Left lobe of liver (tissue), 2 donors: ENCODE measurements around the gene GCSH. TPM values are rescaled to one million over a fixed set of nuclear protein-coding genes. Genes with fewer than 3 reads are reported as not detected.
"Not testable (repeated sequence)": the region's sequence is repeated elsewhere in the genome, so short reads cannot be mapped to it uniquely, and the experiment has no call there.

ENCODE experiments used
- ATAC-seq: fragments of 200-7000 bp; cut with Tn5 transposase; one replicate; pipeline ENCODE4 v1.9.1; 2020; ENCODE audit warnings: mild to moderate bottlenecking, moderate library complexity
- DNase-seq: peaks from one replicate; pipeline ENCODE4 v3.0.0-alpha.2; 2020; ENCODE audit warnings: low spot score
- total RNA-seq: library from RNA; stranded (reverse); gene quantifications from one replicate; pipeline ENCODE4 v1.2.1, GENCODE V29; 2021
- donor health status: DM: no; HTN: no; CAD: no; lungs with moderate emphysema.
- donor health status: DM: no; HTN: yes; CAD: no.

The GCSH gene
- 74.0 TPM for total RNA-seq

DNA sequence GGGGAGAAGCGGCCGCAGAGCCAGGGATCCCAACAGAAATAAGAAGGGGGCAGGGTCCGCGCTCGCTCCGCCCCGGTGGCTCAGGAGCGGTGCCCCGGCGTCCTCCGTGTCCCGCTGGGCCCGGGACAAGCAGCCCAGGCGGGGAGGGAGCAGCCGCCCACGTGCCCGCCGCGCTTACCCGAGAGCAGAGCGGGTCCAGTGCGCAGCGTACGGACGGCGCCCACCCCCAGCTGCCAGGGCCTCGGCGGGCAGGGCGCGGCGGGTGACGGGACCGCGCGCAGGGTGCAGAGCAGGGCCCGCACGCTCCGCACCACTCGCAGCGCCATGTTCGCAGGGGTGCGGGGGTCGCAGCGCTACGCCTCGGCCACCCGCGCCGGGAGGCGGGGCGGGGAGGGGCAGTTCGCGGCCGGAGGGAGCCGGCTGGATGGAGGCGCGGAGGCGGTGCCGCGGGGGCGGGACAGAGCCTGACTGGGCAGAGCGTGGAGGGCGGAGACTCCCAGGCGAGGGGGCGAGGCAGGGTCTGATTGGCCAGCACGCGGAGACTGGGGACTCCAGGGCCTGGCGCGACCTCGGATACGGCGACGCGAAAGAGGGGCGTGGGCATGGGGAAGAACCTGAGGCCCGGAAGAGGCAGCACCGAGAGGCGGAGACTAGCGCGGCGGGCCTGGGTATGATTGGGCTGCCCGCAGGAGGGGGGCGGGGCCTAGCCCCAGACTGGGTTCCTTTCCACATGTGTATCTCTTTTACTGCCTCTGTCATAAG is at the start of gene GCSH:
TSS of gene GCSH (minus strand) at position 443 of the 762 bp plus-strand sequence. CDS start at position 326, 117 bp downstream.
- DNase-seq, result peak; percentile 100
- ATAC-seq, result peak; percentile 92

DNA sequence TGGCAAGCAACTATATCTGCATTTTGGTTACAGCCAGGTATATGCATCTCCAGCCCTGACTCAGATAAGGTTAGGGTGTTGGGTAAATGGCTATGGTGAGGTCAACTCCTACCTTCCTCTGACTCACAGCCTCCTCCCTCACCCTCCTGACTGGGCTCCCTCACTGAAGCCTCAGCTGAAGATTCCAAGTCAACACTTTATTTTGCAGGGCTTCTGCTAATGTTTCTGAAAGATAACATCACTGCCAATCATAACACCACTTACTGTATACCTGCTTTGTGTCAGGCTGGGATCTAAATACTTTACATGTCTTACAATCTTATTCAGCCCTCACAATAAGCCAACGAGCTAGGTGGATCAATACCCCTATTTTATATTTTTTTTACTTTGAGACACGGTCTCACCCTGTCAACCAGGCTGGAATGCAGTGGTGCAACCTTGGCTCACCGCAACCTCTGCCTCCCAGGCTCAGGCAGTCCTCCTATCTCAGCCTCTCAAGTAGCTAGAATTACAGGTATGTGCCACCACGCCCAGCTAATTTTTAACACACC is 47.8 kb upstream of the GCSH start:
- ATAC-seq, result no peak

DNA sequence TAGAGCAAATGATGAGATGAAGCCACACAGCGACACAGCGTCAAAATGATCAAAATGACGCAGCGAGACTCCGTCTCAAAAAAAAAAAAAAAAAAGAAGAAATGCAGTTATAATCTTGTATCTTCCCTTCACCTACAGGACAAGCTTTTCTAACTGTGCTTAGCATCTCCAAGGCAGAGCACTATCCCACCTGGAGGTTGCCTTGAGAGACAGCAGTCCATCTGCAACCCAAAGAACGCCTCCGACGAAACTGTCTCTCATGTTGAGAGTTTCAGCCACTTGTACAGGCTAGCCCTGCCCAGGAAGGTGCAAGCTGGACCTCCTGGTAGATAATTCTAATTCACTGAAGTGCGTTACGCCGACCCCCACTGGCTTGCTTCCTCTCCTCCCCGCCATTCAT is 46.7 kb upstream of the GCSH start:
- no peak for DNase-seq
- ATAC-seq, result no peak

More for the DNA sequence above, 47.8 kb upstream of the GCSH start:
- DNase-seq, result no peak

DNA sequence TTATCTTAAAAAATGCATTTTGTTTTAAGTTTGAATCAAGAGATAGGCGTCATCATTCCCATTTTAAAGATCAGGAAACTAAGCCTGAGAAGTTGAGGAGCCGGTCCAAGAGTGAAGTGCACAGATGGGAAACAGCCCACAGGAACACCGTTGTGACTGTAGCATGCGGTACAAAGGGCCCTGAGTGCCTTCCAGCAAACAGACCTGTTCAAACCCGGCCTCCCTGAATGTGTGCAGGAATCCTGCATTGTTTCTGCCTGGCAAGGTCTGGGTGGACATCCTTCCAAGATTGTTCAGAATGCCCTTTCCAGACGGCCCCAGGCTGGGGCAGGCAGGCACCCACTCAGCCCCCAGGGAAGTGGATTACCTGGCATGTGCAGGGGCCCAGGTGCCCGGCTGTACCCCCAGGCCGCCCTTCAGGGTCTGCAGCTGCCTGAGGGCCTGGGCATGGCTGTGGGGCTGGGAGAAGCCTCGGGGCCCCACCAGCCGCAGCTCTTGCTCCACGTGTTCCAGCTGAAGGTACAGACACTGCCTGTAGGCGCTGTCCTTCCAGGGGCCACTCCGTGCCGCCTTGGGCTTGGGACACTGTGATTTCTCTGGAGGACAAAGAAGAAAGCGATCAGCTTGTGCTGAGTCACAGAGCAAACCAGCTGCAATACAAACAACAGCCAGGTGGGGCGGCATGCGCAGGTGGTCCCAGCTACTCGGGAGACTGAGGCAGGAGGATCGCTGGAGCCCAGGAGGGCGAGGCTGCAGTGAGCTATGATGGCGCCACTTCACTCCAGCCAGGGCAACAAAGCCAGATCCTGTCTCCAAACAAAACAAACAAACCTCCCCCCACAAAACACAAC is 45.0 kb upstream of the GCSH start:
- ATAC-seq (no peak), DNase-seq (no peak)

DNA sequence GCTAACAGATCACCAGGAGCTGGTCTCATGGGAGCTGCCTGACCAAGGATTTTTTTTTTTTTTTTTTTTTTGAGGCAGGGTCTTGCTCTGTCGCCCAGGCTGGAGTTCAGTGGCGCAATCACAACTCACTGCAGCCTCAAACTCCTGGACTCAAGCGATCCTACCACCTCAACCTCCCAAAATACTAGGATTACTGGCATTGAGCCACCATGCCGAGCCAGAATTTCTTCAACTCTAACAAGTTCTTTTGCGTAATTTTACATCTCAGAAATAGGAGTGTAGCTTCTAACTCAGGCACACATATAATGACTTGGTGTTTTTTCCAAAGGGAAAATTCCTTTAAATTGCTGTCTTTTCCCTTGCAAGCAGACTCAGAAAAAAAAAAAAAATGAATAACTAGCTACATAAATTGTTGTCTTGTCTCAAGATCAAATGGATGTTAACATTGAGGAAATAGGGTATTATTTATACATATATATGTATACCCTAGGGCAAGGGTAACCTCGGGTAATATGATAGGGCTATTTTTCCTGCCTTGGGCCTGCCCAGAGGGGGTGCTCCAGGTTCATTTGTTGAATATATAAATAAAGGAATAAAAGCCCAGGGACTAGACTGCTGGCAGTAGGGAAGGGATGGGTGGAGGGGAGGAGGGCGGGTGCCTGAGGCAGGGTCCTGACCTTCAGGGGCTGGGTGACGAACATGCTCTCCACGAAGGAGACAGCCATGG is 42.8 kb upstream of the GCSH start:
- no peak for ATAC-seq
- DNase-seq, result no peak

DNA sequence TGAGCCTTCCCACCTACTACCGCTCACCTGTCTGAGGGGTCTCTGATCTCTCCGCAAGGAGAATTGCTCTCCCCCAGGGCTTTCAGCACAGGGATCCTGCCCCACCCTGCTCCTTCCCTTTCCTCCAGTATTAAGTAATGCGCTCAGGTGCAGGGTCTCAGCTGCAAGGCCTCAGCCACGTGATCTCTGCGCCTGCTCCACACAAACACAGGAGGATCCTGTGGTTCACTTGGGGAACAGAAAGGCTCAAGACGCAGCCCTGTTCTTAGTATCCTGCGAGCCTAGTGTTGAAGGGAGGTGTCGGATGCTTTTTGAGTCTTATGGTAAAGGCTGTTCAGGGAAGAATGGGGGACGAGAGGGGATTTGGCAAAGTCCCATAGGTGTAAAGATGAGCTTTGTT is 41.6 kb upstream of the GCSH start:
- DNase-seq, result no peak
- ATAC-seq, result no peak

DNA sequence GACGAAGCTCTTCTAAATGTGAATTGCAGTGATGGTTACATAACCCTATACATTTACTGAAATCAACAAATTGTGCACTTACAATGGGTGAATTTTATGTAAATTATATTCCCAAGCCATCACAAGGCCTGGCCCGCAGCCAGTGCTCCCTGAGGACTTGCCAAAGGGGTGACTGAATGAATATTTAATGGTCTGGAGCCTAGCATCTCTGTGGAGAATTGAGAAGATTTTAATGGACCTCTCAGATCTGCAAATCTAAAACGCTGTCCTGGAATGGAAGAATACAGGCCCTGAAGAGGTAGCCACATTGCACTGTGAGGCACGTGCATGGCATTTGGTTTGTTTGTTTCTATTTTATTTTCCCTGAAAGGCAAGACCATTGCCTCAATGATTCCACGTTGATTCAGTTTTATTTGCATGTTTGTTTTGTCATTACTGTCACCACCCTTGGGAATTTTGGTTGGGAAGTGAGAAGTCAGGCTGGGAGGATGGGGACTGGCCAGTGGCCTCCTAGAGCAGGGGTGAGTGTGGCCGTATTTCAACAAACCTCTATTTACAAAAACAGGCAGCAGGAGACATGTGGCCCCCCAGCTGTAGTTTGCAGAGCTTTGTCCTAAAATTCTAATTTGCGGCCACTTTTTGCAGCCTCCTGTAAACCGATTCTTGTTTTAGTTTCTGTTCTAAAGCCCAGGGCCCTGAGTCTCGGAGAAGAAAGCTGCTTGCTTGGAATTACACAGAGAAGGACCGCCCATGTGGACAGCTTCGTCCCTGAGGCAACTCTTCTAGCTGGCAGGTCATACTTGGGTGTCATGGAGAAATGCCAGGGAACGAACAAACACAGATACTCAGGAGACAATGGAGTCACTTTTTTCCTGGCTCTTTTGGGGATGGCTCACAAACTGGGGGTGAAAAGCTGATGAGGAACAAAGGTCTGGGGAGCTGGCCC is 40.5 kb upstream of the GCSH start:
- peak; percentile 68 for ATAC-seq
- DNase-seq, result no peak

DNA sequence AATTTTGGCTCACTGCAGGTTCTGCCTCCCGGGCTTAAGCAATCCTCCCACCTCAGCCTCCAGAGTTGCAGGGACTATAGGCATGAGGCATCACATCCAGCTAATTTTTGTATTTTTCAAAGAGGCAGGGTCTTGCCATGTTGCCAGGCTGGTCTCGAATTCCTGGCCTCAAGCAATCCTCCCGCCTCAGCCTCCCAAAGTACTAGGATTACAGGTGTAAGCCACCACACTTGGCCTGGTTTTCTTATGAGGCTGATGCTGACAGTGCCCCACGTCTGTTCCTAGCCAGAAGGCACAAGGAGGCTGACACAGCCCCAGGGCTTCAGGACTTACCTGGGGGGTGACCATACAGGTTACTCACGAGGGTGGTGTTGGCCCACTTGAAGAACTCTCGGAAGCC is 33.9 kb upstream of the GCSH start:
- DNase-seq, result no peak
- no peak for ATAC-seq

DNA sequence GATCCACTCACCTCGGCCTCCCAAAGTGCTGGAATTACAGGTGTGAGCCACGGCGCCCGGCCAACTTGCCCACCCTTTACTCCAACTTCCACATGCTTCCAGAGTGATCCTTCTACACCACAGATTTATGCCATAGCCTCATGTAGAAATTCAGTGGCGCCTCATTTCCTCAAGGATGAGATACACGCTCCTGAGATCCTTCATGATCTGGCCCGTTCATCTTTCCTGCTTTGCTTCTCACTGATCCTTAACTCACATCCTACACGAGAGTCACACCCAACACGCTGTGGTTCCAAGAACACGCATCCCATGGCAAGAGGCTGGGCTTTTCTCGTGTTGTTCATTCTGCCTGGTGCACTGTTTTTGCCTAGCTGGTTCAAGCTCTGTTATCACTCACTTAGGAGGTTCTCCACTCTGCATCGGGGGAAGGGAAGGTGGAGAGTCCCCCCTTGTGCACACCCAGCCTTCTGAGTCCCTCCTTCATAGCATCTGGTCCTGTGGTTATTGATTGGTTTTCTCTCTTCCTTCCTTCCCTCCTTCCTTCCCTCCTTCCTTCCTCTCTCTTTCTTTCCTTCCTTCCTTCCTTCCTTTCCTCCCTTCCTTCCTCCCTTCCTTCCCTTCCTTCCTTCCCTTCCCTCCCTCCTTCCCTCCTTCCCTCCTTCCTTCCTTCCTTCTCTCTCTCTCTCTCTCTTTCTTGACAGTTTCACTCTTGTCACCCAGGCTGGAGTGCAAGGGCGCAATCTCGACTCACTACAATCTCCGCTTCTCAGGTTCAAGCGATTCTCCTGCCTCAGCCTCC is 32.7 kb upstream of the GCSH start:
- DNase-seq, result no peak
- no peak for ATAC-seq

DNA sequence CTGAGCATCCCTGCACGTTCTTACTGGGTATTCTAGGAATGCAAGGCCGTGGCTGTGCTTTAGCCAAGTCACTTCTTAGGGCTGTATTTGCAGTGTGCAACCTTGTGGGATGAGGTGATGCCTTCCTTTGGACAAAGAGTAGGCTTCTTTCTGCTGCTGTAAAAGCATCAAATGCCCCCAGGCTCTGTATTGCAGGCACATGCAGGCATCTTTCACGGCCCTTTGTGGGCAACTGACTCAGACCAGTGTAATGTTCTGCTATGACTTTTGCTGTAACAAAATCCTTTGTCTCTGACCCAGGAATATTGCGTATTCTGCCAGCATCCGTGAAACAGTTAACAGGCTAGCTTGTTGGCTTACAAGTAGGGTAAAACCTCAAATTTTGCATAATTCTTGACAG is 30.9 kb upstream of the GCSH start:
- no peak for DNase-seq
- no peak for ATAC-seq

DNA sequence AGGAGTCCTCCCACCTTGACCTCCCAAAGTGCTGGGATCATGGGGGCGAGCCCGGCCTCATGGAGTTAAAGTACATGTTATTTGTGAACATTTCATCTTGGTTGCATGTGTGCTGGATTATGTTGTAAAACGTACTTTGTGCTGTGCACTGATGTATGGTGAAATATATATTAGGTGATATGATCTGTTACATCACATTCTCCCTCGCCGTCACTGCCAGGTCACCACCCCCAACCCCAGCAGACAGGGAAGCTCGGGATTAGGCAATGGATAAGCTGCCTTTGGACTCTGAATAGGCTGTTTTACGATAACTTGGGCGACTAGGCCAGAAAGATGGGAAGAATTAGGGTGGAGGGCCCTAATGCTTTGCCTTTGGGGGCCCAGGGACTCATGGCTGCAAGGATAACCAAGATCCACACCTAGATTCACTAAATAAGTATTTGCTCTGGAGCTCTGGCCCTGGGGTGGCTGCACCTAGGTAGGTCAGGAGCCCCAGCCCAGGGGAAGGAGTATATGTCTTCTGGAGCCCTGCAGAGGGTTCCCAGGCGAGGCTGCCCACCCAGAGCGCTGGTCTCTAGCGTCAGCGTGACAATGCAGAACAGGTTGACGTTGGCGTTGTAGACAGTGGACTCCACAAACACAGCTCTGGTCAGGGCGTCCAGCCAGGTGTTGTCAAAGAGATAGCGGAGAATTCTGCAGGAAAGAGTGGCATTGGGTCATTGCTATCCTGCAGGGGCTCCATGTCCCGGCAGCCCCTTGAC is 27.1 kb upstream of the GCSH start:
- ATAC-seq (peak; percentile 86), DNase-seq (peak; percentile 85)

DNA sequence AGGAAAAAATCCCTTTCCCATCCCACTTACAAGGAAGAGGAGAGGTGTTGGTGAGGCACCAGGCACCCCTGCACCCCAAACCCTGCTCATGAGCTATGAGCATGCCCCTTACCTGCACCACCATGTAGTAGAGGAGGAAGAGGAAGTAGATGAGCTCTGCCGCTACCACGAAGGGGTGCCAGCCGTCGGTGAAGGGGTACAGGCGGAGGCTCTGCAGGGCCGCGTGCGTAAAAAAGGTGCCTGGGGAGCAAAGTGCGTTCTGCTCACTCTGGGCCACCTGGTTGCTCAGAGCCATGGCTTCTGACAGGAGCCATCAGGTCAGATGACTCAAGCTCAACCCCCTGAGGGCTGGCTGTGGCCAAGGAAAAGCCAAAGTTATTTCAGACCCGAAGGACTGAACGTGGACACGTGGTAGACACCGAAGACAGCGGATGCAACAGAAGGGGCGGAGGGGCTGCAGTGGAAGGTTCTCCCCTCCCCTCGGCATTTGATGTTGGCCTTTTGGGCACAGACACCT is 25.3 kb upstream of the GCSH start:
- no peak for DNase-seq
- ATAC-seq, result no peak

DNA sequence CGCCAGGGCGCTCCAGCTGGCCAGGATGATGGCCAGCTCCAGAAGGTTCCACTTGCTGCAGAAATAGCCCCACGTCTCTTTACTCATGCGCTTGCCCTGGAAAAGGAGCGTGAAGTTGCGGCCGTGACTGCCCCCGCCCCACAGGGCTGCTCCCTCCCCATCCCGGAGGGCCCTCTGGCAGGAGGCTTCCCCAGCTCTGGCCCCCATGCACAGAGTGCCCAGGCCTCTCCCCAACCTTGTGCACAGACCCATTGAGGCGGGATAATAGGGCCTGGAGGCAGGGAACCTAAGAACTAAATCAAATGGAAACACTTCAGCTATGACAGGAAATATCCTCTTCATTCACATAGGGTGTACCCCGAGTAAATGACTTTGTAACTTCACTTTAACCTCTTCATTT is 21.2 kb upstream of the GCSH start:
- ATAC-seq (no peak), DNase-seq (no peak)

DNA sequence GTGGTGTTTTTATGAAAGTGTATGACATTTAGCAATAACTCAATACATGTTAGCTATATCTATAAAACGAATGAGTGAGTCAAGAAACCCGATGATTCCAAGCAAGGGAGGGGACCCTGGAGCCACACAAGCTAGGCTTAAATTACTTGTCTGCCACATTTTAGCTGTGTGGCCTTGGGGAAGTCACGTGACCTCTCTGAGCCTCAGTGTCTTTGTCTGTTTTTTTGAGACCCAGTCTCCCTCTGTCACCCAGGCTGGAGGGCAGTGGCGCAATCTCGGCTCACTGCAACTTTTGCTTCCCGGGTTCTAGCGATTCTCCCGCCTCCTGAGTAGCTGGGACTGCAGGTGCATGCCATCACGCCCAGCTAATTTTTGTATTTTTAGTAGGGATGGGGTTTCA is 20.1 kb upstream of the GCSH start:
- ATAC-seq (no peak), DNase-seq (no peak)

DNA sequence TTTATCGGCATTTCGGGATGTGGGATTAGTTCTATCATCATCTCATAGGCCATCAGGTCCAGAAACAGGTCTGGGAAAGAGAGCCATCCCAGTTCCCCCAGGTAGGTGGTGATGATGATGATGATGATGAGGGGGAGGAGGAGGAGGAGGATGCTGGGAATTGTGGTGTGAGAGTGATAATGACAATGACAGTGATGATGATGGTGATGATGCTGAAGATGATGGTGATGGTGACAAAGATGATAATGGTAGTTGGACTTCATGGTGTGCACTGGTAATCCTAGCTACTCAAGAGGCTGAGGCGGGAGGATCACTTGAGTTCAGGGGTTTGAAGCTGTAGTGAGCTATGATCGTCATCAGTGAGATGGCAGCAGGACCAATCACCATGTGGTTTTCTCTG is 16.3 kb upstream of the GCSH start:
- ATAC-seq, result no peak
- DNase-seq, result no peak

DNA sequence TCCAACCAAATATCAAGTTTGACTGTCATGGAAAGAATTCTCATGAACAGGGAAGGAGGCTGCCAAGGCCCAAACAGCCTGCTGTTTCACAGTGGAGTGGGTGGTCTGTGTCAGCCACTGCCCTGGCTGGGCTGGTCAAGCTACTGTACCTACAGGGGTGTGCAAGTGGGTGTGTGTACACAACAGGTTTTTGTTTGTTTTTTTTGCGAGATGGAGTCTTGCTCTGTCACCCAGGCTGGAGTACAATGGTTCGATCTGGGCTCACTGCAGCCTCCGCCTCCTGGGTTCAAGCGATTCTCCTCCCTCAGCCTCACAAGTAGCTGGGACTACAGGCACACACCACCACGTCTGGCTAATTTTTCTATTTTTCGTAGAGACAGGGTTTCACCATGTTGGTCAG is 13.1 kb upstream of the GCSH start:
- DNase-seq, ATAC-seq: not testable (repeated sequence)

DNA sequence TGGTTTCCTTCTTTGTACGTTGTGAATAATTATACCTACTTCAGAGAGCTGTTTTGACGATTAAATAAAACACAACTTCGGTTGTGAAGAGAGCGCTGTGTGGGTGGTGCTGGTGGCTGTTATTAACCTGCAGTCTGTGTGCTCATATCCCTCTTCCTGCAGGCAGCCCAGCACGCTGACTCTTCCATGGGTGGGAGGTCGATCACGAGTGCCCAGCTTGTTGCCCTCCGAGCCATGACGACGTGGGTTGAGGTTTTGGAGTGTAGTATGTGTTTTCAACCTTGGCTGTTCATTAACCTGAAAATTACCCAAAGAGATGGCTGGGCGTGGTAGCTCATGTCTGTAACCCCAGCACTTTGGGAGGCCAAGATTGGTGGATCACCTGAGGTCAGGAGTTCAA is 11.3 kb upstream of the GCSH start:
- ATAC-seq, result no peak
- DNase-seq, result no peak

DNA sequence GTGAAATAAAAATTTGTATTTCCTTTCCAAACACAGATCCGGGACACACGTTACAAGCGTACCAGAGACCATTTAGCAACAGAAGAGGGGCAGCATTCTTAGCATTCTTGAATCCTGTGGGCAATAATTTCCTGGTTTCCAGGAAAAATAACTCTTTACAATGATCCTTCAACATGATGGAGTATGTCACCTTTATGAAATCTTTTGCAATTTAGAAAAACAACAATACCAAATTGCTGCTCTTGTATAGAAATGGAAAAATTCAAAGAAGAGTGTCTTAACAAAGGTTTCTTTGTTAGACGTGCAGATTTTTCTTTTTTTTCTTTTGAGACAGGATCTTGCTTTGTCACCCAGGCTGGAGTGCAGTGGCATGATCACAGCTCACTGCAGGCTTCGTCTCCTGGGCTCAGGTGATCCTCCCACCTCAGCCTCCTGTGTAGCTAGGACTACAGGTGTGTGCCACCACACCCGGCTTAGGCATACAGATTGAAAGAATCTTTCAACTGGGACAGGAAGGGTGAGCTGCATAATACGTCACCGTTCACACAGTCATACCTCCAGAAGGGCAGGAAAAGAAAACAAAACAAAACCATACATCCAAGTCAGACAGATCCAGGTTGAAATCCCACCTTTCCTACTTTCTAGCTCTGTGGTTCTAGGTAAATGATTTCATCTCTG is 10.8 kb upstream of the GCSH start:
- ATAC-seq, result no peak
- DNase-seq, result no peak
